Endothelial cell of umbilical vein (primary cell): ENCODE measurements around the gene TBX21. TPM values are rescaled to one million over a fixed set of nuclear protein-coding genes. Genes with fewer than 3 reads are reported as not detected.

Experiments
- BruUV-seq: library from RNA; stranded (reverse); fragments of 400-500 nt; replicated peaks from 2 replicates; lab custom pipeline; 2021; lab: Mats Ljungman, UMichigan
- CTCF ChIA-PET: fragments of 300-600, 350-600 bp; sonication (Branson Sonifier 250); formaldehyde crosslinking; loops from one replicate; lab custom pipeline; 2021; ENCODE audit warnings: antibody characterized with exemption, inconsistent platforms; lab: Charles Lee
- POLR2A ChIA-PET: fragments of 300-600, 350-600 bp; sonication (Branson Sonifier 250); formaldehyde crosslinking; loops from one replicate; lab custom pipeline; 2021; ENCODE audit warnings: antibody characterized with exemption, inconsistent platforms; lab: Charles Lee
- DNase-seq: peaks from one replicate; pipeline ENCODE4 v3.0.0-alpha.2; 2011; ENCODE audit warnings: low read depth, low spot score
- FAIRE-seq: peaks from 2 replicates; lab custom pipeline; 2011; peaks lifted over from hg19 to GRCh38; lab: Jason Lieb, UNC
- H2AFZ ChIP-seq: 2 replicates; pipeline ENCODE4 v1.6.0; 2012; ENCODE audit warnings: low read depth, low read length, control low read depth, inconsistent platforms
- H3K27ac ChIP-seq: 2 replicates; pipeline ENCODE4 v1.5.1; 2011; ENCODE audit warnings: low read depth, mild to moderate bottlenecking, control low read depth, low read length, moderate library complexity; ENCODE audit not compliant: insufficient read depth
- H3K27me3 ChIP-seq, 2 experiments: 2 replicates each; pipeline versions ENCODE4 v1.6.0 to v1.6.1; 2011; ENCODE audit warnings: low read length in 2 of 2, mixed read lengths in 1 of 2; ENCODE audit not compliant: control insufficient read depth in 2 of 2, insufficient read depth in 2 of 2
- H3K36me3 ChIP-seq, 2 experiments: 2 replicates in 1 of 2; 3 replicates in 1 of 2; pipeline ENCODE4 v1.5.1; 2011; ENCODE audit warnings: low read length in 2 of 2, mild to moderate bottlenecking in 1 of 2, moderate library complexity in 1 of 2; ENCODE audit not compliant: control insufficient read depth in 2 of 2, insufficient read depth in 2 of 2; ENCODE audit errors: extremely low read depth in 1 of 2
- H3K4me1 ChIP-seq: 3 replicates; pipeline ENCODE4 v1.5.1; 2011; ENCODE audit warnings: mild to moderate bottlenecking, low read length; ENCODE audit not compliant: control insufficient read depth, insufficient read depth; ENCODE audit errors: extremely low read depth
- H3K4me2 ChIP-seq: 2 replicates; pipeline ENCODE4 v1.6.1; 2011; ENCODE audit warnings: low read length, control low read depth, mixed read lengths; ENCODE audit not compliant: insufficient read depth
- H3K4me3 ChIP-seq, 3 experiments: fragments of 200-600 bp in 1 of 3; sonication (generic), shearing (Covaris generic) in 1 of 3; replicated peaks in 1 of 3; 2 replicates each; pipeline ENCODE4 v1.5.1; 2011 to 2016; ENCODE audit warnings: control low read depth in 3 of 3, low read length in 3 of 3, mild to moderate bottlenecking in 2 of 3, inconsistent platforms in 1 of 3, low read depth in 1 of 3, moderate library complexity in 1 of 3; ENCODE audit not compliant: insufficient read depth in 1 of 3
- H3K79me2 ChIP-seq: 2 replicates; pipeline ENCODE4 v1.6.0; 2012; ENCODE audit warnings: low read length, inconsistent platforms; ENCODE audit not compliant: control insufficient read depth, insufficient read depth
- H3K9ac ChIP-seq: replicated peaks from 2 replicates; pipeline ENCODE3; 2011; ENCODE audit warnings: low read length, control low read depth; ENCODE audit not compliant: insufficient read depth; ENCODE audit errors: extremely low read depth
- H3K9me1 ChIP-seq: replicated peaks from 3 replicates; pipeline ENCODE4 v1.6.0; 2011; ENCODE audit warnings: mild to moderate bottlenecking, low read length; ENCODE audit not compliant: control insufficient read depth, insufficient read depth; ENCODE audit errors: extremely low read depth
- H3K9me3 ChIP-seq: replicated peaks from 2 replicates; pipeline ENCODE4 v1.5.1; 2012; ENCODE audit warnings: low read length, inconsistent platforms; ENCODE audit not compliant: control insufficient read depth, insufficient read depth
- H4K20me1 ChIP-seq: replicated peaks from 2 replicates; pipeline ENCODE3; 2011; ENCODE audit warnings: mild to moderate bottlenecking, low read length; ENCODE audit not compliant: control insufficient read depth, insufficient read depth; ENCODE audit errors: extremely low read depth
- EZH2 ChIP-seq: IDR thresholded peaks from 2 replicates; pipeline ENCODE4 v1.6.1; 2012; ENCODE audit warnings: borderline replicate concordance, low read depth, mild to moderate bottlenecking, moderate library complexity, low read length, inconsistent platforms; ENCODE audit not compliant: severe bottlenecking
- FOS ChIP-seq: IDR thresholded peaks from 2 replicates; pipeline ENCODE4 v1.6.1; 2011; ENCODE audit warnings: mild to moderate bottlenecking, low read length, moderate library complexity, borderline replicate concordance; ENCODE audit not compliant: insufficient read depth
- GATA2 ChIP-seq: IDR thresholded peaks from 2 replicates; pipeline ENCODE4 v1.7.0; 2011; ENCODE audit warnings: low read depth, mild to moderate bottlenecking, moderate library complexity, mixed read lengths, low read length; ENCODE audit not compliant: insufficient read length, insufficient read depth
- JUN ChIP-seq: IDR thresholded peaks from 2 replicates; pipeline ENCODE4 v1.6.1; 2011; ENCODE audit warnings: borderline replicate concordance, low read depth; ENCODE audit not compliant: insufficient read length, insufficient read depth
- MYC ChIP-seq: IDR thresholded peaks from one replicate; pipeline ENCODE4 v1.6.1; 2011; ENCODE audit warnings: mild to moderate bottlenecking, low read depth, low read length
- POLR2A ChIP-seq: IDR thresholded peaks from 2 replicates; pipeline ENCODE4 v1.6.1; 2012; ENCODE audit warnings: low read depth, mild to moderate bottlenecking, control low read depth, low read length
- POLR2AphosphoS5 ChIP-seq: IDR thresholded peaks from 2 replicates; pipeline ENCODE4 v1.6.1; 2012; ENCODE audit warnings: low read depth, mild to moderate bottlenecking, control low read depth, low read length, moderate library complexity; ENCODE audit not compliant: insufficient read depth
- dilution Hi-C: fragments of 300-500 bp; cut with MboI; formaldehyde crosslinking; loops from one replicate; pipeline ENCODE4 v1.15.0; 2019; ENCODE audit warnings: low sequenced_read_pairs; ENCODE audit not compliant: extremely low pct_ligation_motif_present
- intact Hi-C: fragments of 100-400 bp; cut with micrococcal nuclease; formaldehyde crosslinking; loops from one replicate; pipeline ENCODE4 v1.10.0; 2022
- polyA plus RNA-seq, 4 experiments: library from polyadenylated mRNA; depleted of rRNA in 3 of 4; stranded (reverse) in 3 of 4; unstranded in 1 of 4; fragments of >200 nt; gene quantifications; 2 replicates each; pipeline versions ENCODE4 v1.2.1 to v1.2.3, GENCODE V29; 2011 to 2012; ENCODE audit warnings: missing spikeins in 1 of 4
- total RNA-seq: library from RNA; stranded (reverse); gene quantifications from 2 replicates; pipeline ENCODE4 v1.2.3, GENCODE V29; 2021
- TF ChIP-seq, protein P1 (sequence below), 2 donors: IDR thresholded peaks; 1 replicate in 1 of 2; 2 replicates in 1 of 2; pipeline ENCODE4 v1.5.1; 2011; ENCODE audit warnings: low read length in 2 of 2, mild to moderate bottlenecking in 2 of 2, moderate library complexity in 2 of 2, control low read depth in 1 of 2, inconsistent platforms in 1 of 2, low read depth in 1 of 2; ENCODE audit not compliant: insufficient read depth in 1 of 2; ENCODE audit errors: extremely low read depth in 1 of 2

Gene TBX21
- total and polyA plus RNA-seq, 2 donors (not counting 3 experiments of a cell fraction or from before 2014, with no cell fraction given), result not detected

DNA sequence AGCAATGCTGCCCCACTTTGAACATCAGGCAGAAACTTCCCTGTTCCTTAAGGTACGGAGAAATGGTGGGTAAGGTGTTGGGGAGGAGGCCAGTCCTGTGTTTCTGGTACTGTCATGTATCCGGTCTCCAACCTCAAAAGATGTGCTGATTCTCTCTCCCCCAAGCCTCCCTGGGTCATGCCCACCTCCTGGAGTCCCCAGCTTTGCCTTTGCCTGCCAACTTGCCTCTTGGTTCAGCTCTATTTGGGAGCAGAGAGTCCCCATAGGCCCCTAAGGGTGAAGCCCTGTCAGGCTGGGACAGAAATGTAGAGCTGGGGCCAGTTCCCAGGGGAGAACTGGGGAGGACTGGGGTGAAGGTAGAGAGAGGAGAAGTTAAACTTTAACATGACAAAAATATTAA is 1.6 kb upstream of the TBX21 start:
- BruUV-seq, result no TSS peak

More for the DNA sequence above, 1.6 kb upstream of the TBX21 start:
- Histone ChIP-seq H3K27ac (no peak overlapping the region), H3K36me3 (no peaks in the 10 kb centered on the region), H4K20me1 (no peaks in the 10 kb centered on the region), H3K9ac (no peak overlapping the region), H2AFZ (no peak overlapping the region), H3K9me3 (no peaks in the 10 kb centered on the region), H3K4me1 (no peaks in the 10 kb centered on the region), H3K4me2 (no peak overlapping the region), H3K4me3 (no peak overlapping the region), H3K9me1 (no peaks in the 10 kb centered on the region), H3K79me2 (no peaks in the 10 kb centered on the region), H3K27me3 (peaks cover 36 to 37% of the 10 kb centered on the region in 2 experiments)
- intact Hi-C loops (no loop called here), dilution Hi-C loops (no loop called here)
- no peak for FAIRE-seq
- TF ChIP-seq MYC (no peak), EZH2 (no peak), POLR2AphosphoS5 (no peak), FOS (no peak), POLR2A (no peak), GATA2 (no peak), JUN (no peak)
- TF ChIP-seq, protein P1, sequence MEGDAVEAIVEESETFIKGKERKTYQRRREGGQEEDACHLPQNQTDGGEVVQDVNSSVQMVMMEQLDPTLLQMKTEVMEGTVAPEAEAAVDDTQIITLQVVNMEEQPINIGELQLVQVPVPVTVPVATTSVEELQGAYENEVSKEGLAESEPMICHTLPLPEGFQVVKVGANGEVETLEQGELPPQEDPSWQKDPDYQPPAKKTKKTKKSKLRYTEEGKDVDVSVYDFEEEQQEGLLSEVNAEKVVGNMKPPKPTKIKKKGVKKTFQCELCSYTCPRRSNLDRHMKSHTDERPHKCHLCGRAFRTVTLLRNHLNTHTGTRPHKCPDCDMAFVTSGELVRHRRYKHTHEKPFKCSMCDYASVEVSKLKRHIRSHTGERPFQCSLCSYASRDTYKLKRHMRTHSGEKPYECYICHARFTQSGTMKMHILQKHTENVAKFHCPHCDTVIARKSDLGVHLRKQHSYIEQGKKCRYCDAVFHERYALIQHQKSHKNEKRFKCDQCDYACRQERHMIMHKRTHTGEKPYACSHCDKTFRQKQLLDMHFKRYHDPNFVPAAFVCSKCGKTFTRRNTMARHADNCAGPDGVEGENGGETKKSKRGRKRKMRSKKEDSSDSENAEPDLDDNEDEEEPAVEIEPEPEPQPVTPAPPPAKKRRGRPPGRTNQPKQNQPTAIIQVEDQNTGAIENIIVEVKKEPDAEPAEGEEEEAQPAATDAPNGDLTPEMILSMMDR (IDR thresholded peaks at IDR 0.05; ENCODE audit: extremely low read depth in 1 of 2, insufficient read depth in 1 of 2, low read depth in 1 of 2, low read length in 2 of 2), result no peak
- ChIA-PET POLR2A (no interaction called here), CTCF (interaction anchor here (0.6 to 1.5 kb wide), 4 partner anchors 12 to 32 kb away, joined by 3 read pairs; no protein-coding TSS in a partner anchor)
- DNase-seq, result no peak
